Fibroblast of pulmonary artery (primary cell): ENCODE results near the gene DNAH10.

ENCODE experiments used
- DNase-seq: peaks from one replicate; pipeline ENCODE4 v3.0.0-alpha.2; 2010; ENCODE audit warnings: low read depth
- H3K4me3 ChIP-seq: replicated peaks from 2 replicates; pipeline ENCODE4 v1.5.1; 2011; ENCODE audit warnings: low read depth, mild to moderate bottlenecking, control low read depth, low read length, moderate library complexity
- TF ChIP-seq, protein P1 (sequence below): IDR thresholded peaks from 2 replicates; pipeline ENCODE4 v1.5.1; 2011; ENCODE audit warnings: mild to moderate bottlenecking, control low read depth, low read length, inconsistent platforms; ENCODE audit errors: missing control alignments

DNAH10 gene

DNA sequence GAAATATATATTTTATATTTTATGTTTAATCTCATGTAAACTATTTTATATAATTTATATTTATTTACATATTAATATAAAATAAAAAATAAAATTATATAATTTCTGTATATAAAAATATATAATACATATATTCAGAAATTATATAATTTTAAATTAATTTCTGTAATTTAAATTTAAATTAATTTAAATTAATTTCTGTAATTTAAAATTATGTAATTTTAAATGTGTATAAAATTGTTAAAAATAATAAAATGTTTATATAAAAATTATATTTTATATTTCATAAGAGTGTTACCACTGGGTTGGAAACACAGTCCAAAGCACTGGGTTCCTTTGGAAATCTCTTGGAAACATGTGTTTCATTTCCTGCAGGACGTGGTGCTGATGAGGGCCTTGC lies 94.6 kb downstream of the DNAH10 start:
- no peak overlapping the region for H3K4me3 ChIP-seq
- no peak for DNase-seq
- TF ChIP-seq, protein P1, sequence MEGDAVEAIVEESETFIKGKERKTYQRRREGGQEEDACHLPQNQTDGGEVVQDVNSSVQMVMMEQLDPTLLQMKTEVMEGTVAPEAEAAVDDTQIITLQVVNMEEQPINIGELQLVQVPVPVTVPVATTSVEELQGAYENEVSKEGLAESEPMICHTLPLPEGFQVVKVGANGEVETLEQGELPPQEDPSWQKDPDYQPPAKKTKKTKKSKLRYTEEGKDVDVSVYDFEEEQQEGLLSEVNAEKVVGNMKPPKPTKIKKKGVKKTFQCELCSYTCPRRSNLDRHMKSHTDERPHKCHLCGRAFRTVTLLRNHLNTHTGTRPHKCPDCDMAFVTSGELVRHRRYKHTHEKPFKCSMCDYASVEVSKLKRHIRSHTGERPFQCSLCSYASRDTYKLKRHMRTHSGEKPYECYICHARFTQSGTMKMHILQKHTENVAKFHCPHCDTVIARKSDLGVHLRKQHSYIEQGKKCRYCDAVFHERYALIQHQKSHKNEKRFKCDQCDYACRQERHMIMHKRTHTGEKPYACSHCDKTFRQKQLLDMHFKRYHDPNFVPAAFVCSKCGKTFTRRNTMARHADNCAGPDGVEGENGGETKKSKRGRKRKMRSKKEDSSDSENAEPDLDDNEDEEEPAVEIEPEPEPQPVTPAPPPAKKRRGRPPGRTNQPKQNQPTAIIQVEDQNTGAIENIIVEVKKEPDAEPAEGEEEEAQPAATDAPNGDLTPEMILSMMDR: no peak

DNA sequence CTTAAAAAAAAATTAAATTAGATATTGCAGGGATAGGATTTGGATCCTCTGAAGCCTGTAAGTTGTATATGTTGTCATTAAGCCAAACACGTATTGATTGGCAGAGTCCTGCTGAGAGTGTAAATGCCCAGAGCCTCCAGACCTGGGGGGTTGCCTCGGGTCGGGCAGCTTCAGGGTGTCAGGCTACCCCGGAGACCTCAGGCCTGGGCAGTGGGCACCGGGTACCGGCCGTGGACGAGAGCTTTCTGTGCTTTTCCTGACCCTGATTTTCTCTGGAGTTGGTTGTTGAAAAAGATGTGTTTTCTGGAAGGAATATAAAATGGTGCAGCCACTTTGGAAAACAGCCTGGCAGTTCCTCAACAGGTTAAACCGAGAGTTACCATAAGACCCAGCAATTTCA lies 96.1 kb downstream of the DNAH10 start:
- DNase-seq: no peak
- TF ChIP-seq, protein P1: no peak
- no peak overlapping the region for H3K4me3 ChIP-seq

- TF ChIP-seq, protein P1: no peak
- H3K4me3 ChIP-seq: no peak overlapping the region
- no peak for DNase-seq
Observed at GRCh38 chr12:123859035-123859434, 96.9 kb downstream of the DNAH10 start.

- peak; percentile 2 for DNase-seq
- H3K4me3 ChIP-seq: no peak overlapping the region
- TF ChIP-seq, protein P1: no peak
Observed at GRCh38 chr12:123860377-123860776, 98.3 kb downstream of the DNAH10 start.

GRCh38 chr12:123861392-123861791 lies 99.3 kb downstream of the DNAH10 start:
- TF ChIP-seq, protein P1: no peak
- H3K4me3 ChIP-seq: no peak overlapping the region
- DNase-seq: no peak

DNA sequence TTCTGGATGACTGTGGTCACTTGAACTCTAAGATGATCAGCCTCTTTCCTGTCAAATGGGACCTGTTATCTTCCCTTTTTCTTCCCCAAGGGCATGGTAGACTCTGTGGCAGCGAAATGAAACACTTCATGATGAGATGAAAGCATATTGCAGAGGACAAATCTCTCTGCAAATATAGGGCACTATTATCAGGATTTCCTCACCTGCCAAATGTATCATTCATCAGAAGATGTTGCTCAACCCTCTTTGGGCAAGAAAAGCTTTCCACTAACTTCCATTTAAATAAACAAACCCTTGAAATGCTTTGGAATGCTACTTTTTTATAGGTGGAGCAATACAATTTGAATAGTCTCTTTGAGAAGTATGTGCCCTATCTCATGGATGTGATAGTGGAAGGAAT lies 105.0 kb downstream of the DNAH10 start:
- H3K4me3 ChIP-seq: no peak overlapping the region
- TF ChIP-seq, protein P1: no peak
- no peak for DNase-seq

DNA sequence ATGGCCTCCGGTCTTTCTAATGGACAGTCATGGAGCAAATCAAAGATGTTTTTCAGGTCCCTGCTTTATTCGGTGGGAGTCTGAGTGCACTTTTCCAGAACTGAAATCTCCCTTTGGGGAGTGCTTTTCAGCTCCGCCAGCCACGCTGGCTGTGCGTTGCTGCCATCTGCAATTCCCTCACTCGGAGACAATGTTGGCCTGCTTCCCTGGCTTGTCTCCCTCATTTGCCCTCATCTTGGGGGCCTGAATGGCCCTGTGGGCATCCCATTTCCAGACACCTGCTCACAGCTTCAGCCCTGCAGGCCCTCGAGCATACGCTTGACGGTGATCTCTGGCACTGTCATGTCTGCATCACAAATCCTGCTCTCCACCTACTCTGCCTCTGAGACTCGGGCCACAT lies 106.7 kb downstream of the DNAH10 start:
- H3K4me3 ChIP-seq: no peak overlapping the region
- DNase-seq: no peak
- TF ChIP-seq, protein P1: no peak
